K562 (cell line): ENCODE measurements around the gene BTBD2. TPM values are rescaled to one million over a fixed set of nuclear protein-coding genes. Genes with fewer than 3 reads are reported as not detected.

Source experiments
- ADNP ChIP-seq: fragments of 200-800 bp; sonication (Bioruptor generic); IDR thresholded peaks from 2 replicates; pipeline ENCODE4 v1.6.1; 2016; ENCODE audit warnings: missing genetic modification characterization, missing compliant biosample characterization
- CREM ChIP-seq: IDR thresholded peaks from 2 replicates; pipeline ENCODE4 v1.6.1; 2014; ENCODE audit warnings: antibody characterized with exemption, low read depth
- MAFG ChIP-seq: fragments of 450-650 bp; conservative IDR thresholded peaks from 2 replicates; pipeline ENCODE4 v1.6.1; 2016; ENCODE audit warnings: missing genetic modification characterization, missing compliant biosample characterization
- MXI1 ChIP-seq: IDR thresholded peaks from 2 replicates; pipeline ENCODE4 v1.6.1; 2011; ENCODE audit warnings: low read depth, mild to moderate bottlenecking, improper control_type of control experiment, low read length
- NCOA1 ChIP-seq: fragments of 450-650 bp; IDR thresholded peaks from 2 replicates; pipeline ENCODE4 v1.6.1; 2016; ENCODE audit warnings: low read depth
- NCOA4 ChIP-seq: fragments of 450-650 bp; IDR thresholded peaks from 2 replicates; pipeline ENCODE4 v1.6.1; 2018; ENCODE audit warnings: mild to moderate bottlenecking; ENCODE audit not compliant: partially characterized antibody
- PHB ChIP-seq: fragments of 250-450 bp; sonication (Bioruptor Pico); IDR thresholded peaks from 2 replicates; pipeline ENCODE4 v1.5.0; 2021
- PREB ChIP-seq: sonication (generic); formaldehyde crosslinking; IDR thresholded peaks from 2 replicates; pipeline ENCODE4 v1.8.1; 2023; ENCODE audit warnings: mild to moderate bottlenecking, missing genetic modification reagents
- SAFB ChIP-seq: fragments of 200-400 bp; formaldehyde crosslinking; IDR thresholded peaks from 2 replicates; pipeline ENCODE4 v1.6.1; 2017; ENCODE audit warnings: low read depth, low read length, borderline replicate concordance
- ZFP30 ChIP-seq: fragments of 250-450 bp; sonication (Bioruptor Pico); IDR thresholded peaks from 2 replicates; pipeline ENCODE4 v1.8.0; 2022; ENCODE audit warnings: moderate library complexity, mild to moderate bottlenecking, inconsistent platforms, borderline replicate concordance
- ZNF143 ChIP-seq: sonication (generic); formaldehyde crosslinking; IDR thresholded peaks from 2 replicates; pipeline ENCODE4 v1.9.0; 2022; ENCODE audit warnings: mild to moderate bottlenecking, missing genetic modification reagents
- ZNF24 ChIP-seq: fragments of 450-650 bp; IDR thresholded peaks from 2 replicates; pipeline ENCODE4 v1.6.1; 2016
- ZNF561 ChIP-seq: fragments of 450-650 bp; formaldehyde crosslinking; conservative IDR thresholded peaks from 2 replicates; pipeline ENCODE4 v1.4.0; 2020; ENCODE audit warnings: mild to moderate bottlenecking, moderate library complexity
- ZNF584 ChIP-seq: fragments of 200-800 bp; sonication (Bioruptor generic); IDR thresholded peaks from 2 replicates; pipeline ENCODE4 v1.6.1; 2016; ENCODE audit warnings: low read depth, mild to moderate bottlenecking, missing genetic modification characterization, missing compliant biosample characterization
- polyA plus RNA-seq, 8 experiments: library from polyadenylated mRNA; depleted of rRNA in 4 of 8; stranded (reverse) in 5 of 8; unstranded in 3 of 8; fragments of >200 nt; fragmentation: Nextera tagmentation in 2 of 8; fragmentation: Illumina TruSeq in 1 of 8; extraction: Ambion mirVana in 2 of 8; extraction: Trizol in 1 of 8; gene quantifications; 2 replicates each; pipeline versions ENCODE4 v1.2.1 to v1.2.3, GENCODE V29; 2011 to 2014; ENCODE audit warnings: inconsistent platforms in 1 of 8, missing spikeins in 1 of 8
- total RNA-seq, 7 experiments: library from RNA; depleted of rRNA in 6 of 7; stranded (reverse); fragments of >200 nt in 6 of 7; fragmentation: Illumina TruSeq in 2 of 7; extraction: Trizol in 2 of 7; gene quantifications; 2 replicates each; pipeline versions ENCODE4 v1.2.1 to v1.2.3, GENCODE V29; 2011 to 2021; ENCODE audit warnings: low replicate concordance in 1 of 7
- TF ChIP-seq, protein P1 (sequence below): fragments of 450-650 bp; IDR thresholded peaks from 2 replicates; pipeline ENCODE4 v1.6.1; 2016; ENCODE audit warnings: low read depth
- TF ChIP-seq, protein P2 (sequence below): fragments of 150-350 bp; IDR thresholded peaks from 2 replicates; pipeline ENCODE4 v1.6.1; 2014; ENCODE audit warnings: low read depth, mild to moderate bottlenecking, low read length, borderline replicate concordance

The BTBD2 gene
- total and polyA plus RNA-seq, 9 of the 15 experiments (the other 6 are each of a cell fraction or from before 2014, with no cell fraction given) = 0.10 to 15.6 (median 6.9) TPM

- TF ChIP-seq NCOA4 (no peak), ZNF584 (CRISPR knock-in tag) (no peak), ZNF24 (no peak), ZNF143 (CRISPR knock-in tag) (no peak), ZNF561 (CRISPR knock-in tag) (no peak), CREM (peak; percentile 77), PREB (CRISPR knock-in tag) (no peak), PHB (CRISPR knock-in tag) (no peak), MXI1 (no peak), SAFB (no peak), NCOA1 (no peak), MAFG (tag) (no peak), ADNP (no peak), ZFP30 (CRISPR knock-in tag) (no peak)
- TF ChIP-seq, protein P1, sequence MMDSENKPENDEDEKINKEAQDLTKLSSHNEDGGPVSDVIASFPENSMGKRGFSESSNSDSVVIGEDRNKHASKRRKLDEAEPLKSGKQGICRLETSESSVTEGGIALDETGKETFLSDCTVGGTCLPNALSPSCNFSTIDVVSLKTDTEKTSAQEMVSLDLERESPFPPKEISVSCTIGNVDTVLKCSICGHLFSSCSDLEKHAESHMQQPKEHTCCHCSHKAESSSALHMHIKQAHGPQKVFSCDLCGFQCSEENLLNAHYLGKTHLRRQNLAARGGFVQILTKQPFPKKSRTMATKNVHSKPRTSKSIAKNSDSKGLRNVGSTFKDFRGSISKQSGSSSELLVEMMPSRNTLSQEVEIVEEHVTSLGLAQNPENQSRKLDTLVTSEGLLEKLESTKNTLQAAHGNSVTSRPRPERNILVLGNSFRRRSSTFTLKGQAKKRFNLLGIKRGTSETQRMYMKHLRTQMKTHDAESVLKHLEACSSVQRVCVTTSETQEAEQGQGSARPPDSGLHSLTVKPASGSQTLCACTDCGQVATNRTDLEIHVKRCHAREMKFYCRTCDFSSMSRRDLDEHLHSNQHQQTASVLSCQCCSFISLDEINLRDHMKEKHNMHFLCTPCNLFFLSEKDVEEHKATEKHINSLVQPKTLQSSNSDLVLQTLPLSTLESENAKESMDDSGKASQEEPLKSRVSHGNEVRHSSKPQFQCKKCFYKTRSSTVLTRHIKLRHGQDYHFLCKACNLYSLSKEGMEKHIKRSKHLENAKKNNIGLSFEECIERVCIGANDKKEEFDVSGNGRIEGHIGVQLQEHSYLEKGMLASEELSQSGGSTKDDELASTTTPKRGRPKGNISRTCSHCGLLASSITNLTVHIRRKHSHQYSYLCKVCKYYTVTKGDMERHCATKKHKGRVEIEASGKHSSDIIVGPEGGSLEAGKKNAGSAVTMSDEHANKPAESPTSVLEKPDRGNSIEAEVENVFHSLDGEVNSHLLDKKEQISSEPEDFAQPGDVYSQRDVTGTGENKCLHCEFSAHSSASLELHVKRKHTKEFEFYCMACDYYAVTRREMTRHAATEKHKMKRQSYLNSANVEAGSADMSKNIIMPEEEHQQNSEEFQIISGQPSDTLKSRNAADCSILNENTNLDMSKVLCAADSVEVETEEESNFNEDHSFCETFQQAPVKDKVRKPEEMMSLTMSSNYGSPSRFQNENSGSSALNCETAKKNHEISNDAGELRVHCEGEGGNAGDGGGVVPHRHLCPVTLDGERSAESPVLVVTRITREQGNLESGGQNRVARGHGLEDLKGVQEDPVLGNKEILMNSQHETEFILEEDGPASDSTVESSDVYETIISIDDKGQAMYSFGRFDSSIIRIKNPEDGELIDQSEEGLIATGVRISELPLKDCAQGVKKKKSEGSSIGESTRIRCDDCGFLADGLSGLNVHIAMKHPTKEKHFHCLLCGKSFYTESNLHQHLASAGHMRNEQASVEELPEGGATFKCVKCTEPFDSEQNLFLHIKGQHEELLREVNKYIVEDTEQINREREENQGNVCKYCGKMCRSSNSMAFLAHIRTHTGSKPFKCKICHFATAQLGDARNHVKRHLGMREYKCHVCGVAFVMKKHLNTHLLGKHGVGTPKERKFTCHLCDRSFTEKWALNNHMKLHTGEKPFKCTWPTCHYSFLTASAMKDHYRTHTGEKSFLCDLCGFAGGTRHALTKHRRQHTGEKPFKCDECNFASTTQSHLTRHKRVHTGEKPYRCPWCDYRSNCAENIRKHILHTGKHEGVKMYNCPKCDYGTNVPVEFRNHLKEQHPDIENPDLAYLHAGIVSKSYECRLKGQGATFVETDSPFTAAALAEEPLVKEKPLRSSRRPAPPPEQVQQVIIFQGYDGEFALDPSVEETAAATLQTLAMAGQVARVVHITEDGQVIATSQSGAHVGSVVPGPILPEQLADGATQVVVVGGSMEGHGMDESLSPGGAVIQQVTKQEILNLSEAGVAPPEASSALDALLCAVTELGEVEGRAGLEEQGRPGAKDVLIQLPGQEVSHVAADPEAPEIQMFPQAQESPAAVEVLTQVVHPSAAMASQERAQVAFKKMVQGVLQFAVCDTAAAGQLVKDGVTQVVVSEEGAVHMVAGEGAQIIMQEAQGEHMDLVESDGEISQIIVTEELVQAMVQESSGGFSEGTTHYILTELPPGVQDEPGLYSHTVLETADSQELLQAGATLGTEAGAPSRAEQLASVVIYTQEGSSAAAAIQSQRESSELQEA = no peak
- TF ChIP-seq, protein P2, sequence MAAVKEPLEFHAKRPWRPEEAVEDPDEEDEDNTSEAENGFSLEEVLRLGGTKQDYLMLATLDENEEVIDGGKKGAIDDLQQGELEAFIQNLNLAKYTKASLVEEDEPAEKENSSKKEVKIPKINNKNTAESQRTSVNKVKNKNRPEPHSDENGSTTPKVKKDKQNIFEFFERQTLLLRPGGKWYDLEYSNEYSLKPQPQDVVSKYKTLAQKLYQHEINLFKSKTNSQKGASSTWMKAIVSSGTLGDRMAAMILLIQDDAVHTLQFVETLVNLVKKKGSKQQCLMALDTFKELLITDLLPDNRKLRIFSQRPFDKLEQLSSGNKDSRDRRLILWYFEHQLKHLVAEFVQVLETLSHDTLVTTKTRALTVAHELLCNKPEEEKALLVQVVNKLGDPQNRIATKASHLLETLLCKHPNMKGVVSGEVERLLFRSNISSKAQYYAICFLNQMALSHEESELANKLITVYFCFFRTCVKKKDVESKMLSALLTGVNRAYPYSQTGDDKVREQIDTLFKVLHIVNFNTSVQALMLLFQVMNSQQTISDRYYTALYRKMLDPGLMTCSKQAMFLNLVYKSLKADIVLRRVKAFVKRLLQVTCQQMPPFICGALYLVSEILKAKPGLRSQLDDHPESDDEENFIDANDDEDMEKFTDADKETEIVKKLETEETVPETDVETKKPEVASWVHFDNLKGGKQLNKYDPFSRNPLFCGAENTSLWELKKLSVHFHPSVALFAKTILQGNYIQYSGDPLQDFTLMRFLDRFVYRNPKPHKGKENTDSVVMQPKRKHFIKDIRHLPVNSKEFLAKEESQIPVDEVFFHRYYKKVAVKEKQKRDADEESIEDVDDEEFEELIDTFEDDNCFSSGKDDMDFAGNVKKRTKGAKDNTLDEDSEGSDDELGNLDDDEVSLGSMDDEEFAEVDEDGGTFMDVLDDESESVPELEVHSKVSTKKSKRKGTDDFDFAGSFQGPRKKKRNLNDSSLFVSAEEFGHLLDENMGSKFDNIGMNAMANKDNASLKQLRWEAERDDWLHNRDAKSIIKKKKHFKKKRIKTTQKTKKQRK = no peak
Measured at GRCh38 chr19:2041683-2042484, 26.4 kb upstream of the BTBD2 start (continued).
